ENCODE measurements around the gene CDC20B. TPM values are rescaled to one million over a fixed set of nuclear protein-coding genes. Genes with fewer than 3 reads are reported as not detected.

The CDC20B gene
- polyA plus RNA-seq, 3 donors: not detected

GRCh38 chr5:55071413-55071812, 101.6 kb downstream of the CDC20B start:
- Histone ChIP-seq H3K4me2 (replicated peaks; ENCODE audit: extremely low read depth, low read length, poor library complexity, severe bottlenecking) (no peak overlapping the region), H4K20me1 (ENCODE audit: insufficient read depth, low read length) (no peaks in the 10 kb centered on the region), H3K9ac (ENCODE audit: insufficient read depth, low read length, poor library complexity, severe bottlenecking) (no peak overlapping the region), H3K79me2 (ENCODE audit: insufficient read depth, low read length) (no peaks in the 10 kb centered on the region), H3K4me1 (ENCODE audit: control insufficient read depth in 1 of 2, insufficient read depth in 2 of 2, low read length in 2 of 2) (no peaks in the 10 kb centered on the region), H3K4me3 (replicated peaks in 1 of 3; ENCODE audit: low read depth in 2 of 3, low read length in 3 of 3) (no peak overlapping the region), H3K36me3 (replicated peaks in 1 of 2; ENCODE audit: control insufficient read depth in 1 of 2, insufficient read depth in 2 of 2, low read length in 2 of 2) (no peaks in the 10 kb centered on the region), H3K27me3 (ENCODE audit: control insufficient read depth in 2 of 2, insufficient read depth in 2 of 2, low read length in 2 of 2) (no peaks in the 10 kb centered on the region), H2AFZ (ENCODE audit: insufficient read depth, low read depth, low read length, poor library complexity, severe bottlenecking) (no peak overlapping the region), H3K9me3 (replicated peaks in 1 of 2; ENCODE audit: control insufficient read depth in 1 of 2, insufficient read depth in 1 of 2, low read length in 2 of 2) (no peaks in the 10 kb centered on the region), H3K27ac (ENCODE audit: low read depth in 1 of 2, low read length in 2 of 2) (no peak overlapping the region)
- TF ChIP-seq, protein P1, sequence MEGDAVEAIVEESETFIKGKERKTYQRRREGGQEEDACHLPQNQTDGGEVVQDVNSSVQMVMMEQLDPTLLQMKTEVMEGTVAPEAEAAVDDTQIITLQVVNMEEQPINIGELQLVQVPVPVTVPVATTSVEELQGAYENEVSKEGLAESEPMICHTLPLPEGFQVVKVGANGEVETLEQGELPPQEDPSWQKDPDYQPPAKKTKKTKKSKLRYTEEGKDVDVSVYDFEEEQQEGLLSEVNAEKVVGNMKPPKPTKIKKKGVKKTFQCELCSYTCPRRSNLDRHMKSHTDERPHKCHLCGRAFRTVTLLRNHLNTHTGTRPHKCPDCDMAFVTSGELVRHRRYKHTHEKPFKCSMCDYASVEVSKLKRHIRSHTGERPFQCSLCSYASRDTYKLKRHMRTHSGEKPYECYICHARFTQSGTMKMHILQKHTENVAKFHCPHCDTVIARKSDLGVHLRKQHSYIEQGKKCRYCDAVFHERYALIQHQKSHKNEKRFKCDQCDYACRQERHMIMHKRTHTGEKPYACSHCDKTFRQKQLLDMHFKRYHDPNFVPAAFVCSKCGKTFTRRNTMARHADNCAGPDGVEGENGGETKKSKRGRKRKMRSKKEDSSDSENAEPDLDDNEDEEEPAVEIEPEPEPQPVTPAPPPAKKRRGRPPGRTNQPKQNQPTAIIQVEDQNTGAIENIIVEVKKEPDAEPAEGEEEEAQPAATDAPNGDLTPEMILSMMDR (IDR thresholded peaks at IDR 0.05): no peak
- no peaks in the 10 kb centered on the region for H3K4me1 Mint-ChIP-seq
- no peak overlapping the region for H3K4me3 Mint-ChIP-seq
- intact Hi-C loops (cut with micrococcal nuclease): no loop called here
- H3K27me3 Mint-ChIP-seq (ENCODE audit: low read depth in 3 of 3): peaks cover 1 to 8% (median 2%) of the 10 kb centered on the region in 3 donors
- no peaks in the 10 kb centered on the region for H3K36me3 Mint-ChIP-seq
- no peak for DNase-seq
- peaks cover 0 to 1% (median 0%) of the 10 kb centered on the region in 7 donors for H3K9me3 Mint-ChIP-seq
- no CpG with 5 or more reads among the region's 1 CpG for WGBS (ENCODE audit: insufficient coverage)
- no peak overlapping the region for H3K27ac Mint-ChIP-seq

DNA sequence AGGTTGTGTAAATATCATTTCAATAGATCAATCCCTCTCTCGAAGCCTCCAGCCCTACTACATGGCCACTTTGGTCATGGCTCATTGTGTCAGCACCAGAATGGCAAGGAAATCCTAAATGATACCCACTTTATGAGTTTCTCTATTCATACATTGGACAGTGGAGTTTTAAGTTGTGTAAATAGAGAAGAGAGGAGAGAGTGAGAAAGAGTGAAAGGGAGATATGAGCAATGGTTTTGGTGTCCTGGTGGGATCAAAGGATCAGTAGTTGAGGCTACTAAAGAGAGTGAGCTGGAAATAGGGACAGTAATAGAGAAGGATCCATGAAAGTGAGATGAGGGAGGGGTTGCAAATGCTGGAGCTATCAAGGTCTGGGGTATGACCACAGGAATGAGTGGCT, 102.0 kb downstream of the CDC20B start:
- Mint-ChIP-seq H3K27me3 (ENCODE audit: low read depth in 3 of 3) (peaks cover 1 to 8% (median 2%) of the 10 kb centered on the region in 3 donors), H3K9me3 (peaks cover 0 to 1% (median 0%) of the 10 kb centered on the region in 7 donors), H3K27ac (no peak overlapping the region), H3K36me3 (no peaks in the 10 kb centered on the region), H3K4me3 (no peak overlapping the region), H3K4me1 (no peaks in the 10 kb centered on the region)
- Histone ChIP-seq H3K27me3 (ENCODE audit: control insufficient read depth in 2 of 2, insufficient read depth in 2 of 2, low read length in 2 of 2) (no peaks in the 10 kb centered on the region), H3K79me2 (ENCODE audit: insufficient read depth, low read length) (no peaks in the 10 kb centered on the region), H3K9ac (ENCODE audit: insufficient read depth, low read length, poor library complexity, severe bottlenecking) (no peak overlapping the region), H3K4me2 (replicated peaks; ENCODE audit: extremely low read depth, low read length, poor library complexity, severe bottlenecking) (no peak overlapping the region), H3K36me3 (replicated peaks in 1 of 2; ENCODE audit: control insufficient read depth in 1 of 2, insufficient read depth in 2 of 2, low read length in 2 of 2) (no peaks in the 10 kb centered on the region), H4K20me1 (ENCODE audit: insufficient read depth, low read length) (no peaks in the 10 kb centered on the region), H2AFZ (ENCODE audit: insufficient read depth, low read depth, low read length, poor library complexity, severe bottlenecking) (no peak overlapping the region), H3K27ac (ENCODE audit: low read depth in 1 of 2, low read length in 2 of 2) (no peak overlapping the region), H3K4me3 (replicated peaks in 1 of 3; ENCODE audit: low read depth in 2 of 3, low read length in 3 of 3) (no peak overlapping the region), H3K9me3 (replicated peaks in 1 of 2; ENCODE audit: control insufficient read depth in 1 of 2, insufficient read depth in 1 of 2, low read length in 2 of 2) (no peaks in the 10 kb centered on the region), H3K4me1 (ENCODE audit: control insufficient read depth in 1 of 2, insufficient read depth in 2 of 2, low read length in 2 of 2) (no peaks in the 10 kb centered on the region)
- WGBS (ENCODE audit: insufficient coverage): no CpG with 5 or more reads among the region's 1 CpG
- intact Hi-C loops (cut with micrococcal nuclease): no loop called here
- DNase-seq: no peak
- TF ChIP-seq, protein P1 (IDR thresholded peaks at IDR 0.05): no peak
